Hepatocyte (in vitro differentiated cells): ENCODE measurements around the gene TRAF5. TPM values are rescaled to one million over a fixed set of nuclear protein-coding genes. Genes with fewer than 3 reads are reported as not detected.
A peak's percentile ranks its signal among the peaks of the same experiment; 100 is the strongest.

Experiments
- DNase-seq: peaks from one replicate; pipeline ENCODE4 v3.0.0-alpha.2; 2016; ENCODE audit warnings: low spot score
- H2AFZ ChIP-seq: fragments of 200-600 bp; sonication (generic); 2 replicates; pipeline ENCODE4 v1.6.0; 2016; ENCODE audit warnings: antibody characterized with exemption, mild to moderate bottlenecking
- H3K27ac ChIP-seq: fragments of 200-600 bp; sonication (generic); 2 replicates; pipeline ENCODE4 v1.5.1; 2016; ENCODE audit warnings: mild to moderate bottlenecking
- H3K27me3 ChIP-seq: fragments of 200-600 bp; sonication (generic); 2 replicates; pipeline ENCODE4 v1.6.1; 2016
- H3K36me3 ChIP-seq: fragments of 200-600 bp; sonication (generic); replicated peaks from 2 replicates; pipeline ENCODE4 v1.5.1; 2016; ENCODE audit warnings: low read depth; ENCODE audit not compliant: insufficient read depth
- H3K4me1 ChIP-seq: fragments of 200-600 bp; sonication (generic); 2 replicates; pipeline ENCODE4 v1.5.1; 2016; ENCODE audit warnings: mild to moderate bottlenecking, moderate library complexity; ENCODE audit not compliant: insufficient read depth
- H3K4me2 ChIP-seq: fragments of 200-600 bp; sonication (generic); 2 replicates; pipeline ENCODE4 v1.6.0; 2016
- H3K4me3 ChIP-seq: fragments of 200-600 bp; sonication (generic); 2 replicates; pipeline ENCODE4 v1.5.1; 2016; ENCODE audit warnings: mild to moderate bottlenecking
- H3K79me2 ChIP-seq: fragments of 200-600 bp; sonication (generic); 2 replicates; pipeline ENCODE4 v1.6.0; 2017; ENCODE audit warnings: mild to moderate bottlenecking
- H3K9me2 ChIP-seq: fragments of 200-600 bp; sonication (generic); replicated peaks from 2 replicates; pipeline ENCODE4 v1.6.0; 2017; ENCODE audit warnings: mild to moderate bottlenecking; ENCODE audit not compliant: insufficient read depth
- H3K9me3 ChIP-seq: fragments of 200-600 bp; sonication (generic); 2 replicates; pipeline ENCODE4 v1.5.1; 2016; ENCODE audit warnings: low read depth, mild to moderate bottlenecking
- H4K20me1 ChIP-seq: fragments of 200-600 bp; sonication (generic); 2 replicates; pipeline ENCODE4 v1.6.0; 2016; ENCODE audit warnings: mild to moderate bottlenecking; ENCODE audit not compliant: insufficient read depth, poor library complexity, severe bottlenecking
- CTCF ChIP-seq: fragments of 200-600 bp; sonication (generic); IDR thresholded peaks from 2 replicates; pipeline ENCODE4 v1.5.1; 2016; ENCODE audit warnings: antibody characterized with exemption, mild to moderate bottlenecking; ENCODE audit not compliant: poor library complexity
- EZH2 ChIP-seq: fragments of 200-600 bp; sonication (generic); IDR thresholded peaks from 2 replicates; pipeline ENCODE4 v1.6.1; 2016; ENCODE audit warnings: antibody characterized with exemption, mild to moderate bottlenecking, borderline replicate concordance
- EZH2phosphoT487 ChIP-seq: fragments of 200-600 bp; sonication (generic); IDR thresholded peaks from one replicate; pipeline ENCODE4 v1.6.1; 2018; ENCODE audit warnings: antibody characterized with exemption, mild to moderate bottlenecking, low read depth, moderate library complexity; ENCODE audit not compliant: unreplicated experiment, severe bottlenecking
- WGBS: methylation state at CpG from one replicate; pipeline ENCODE4 v1.1.6; 2016; ENCODE audit warnings: low lambda C conversion rate; ENCODE audit errors: missing lambda C conversion rate; 5-methylcytosine and 5-hydroxymethylcytosine counted together
- polyA plus RNA-seq: library from polyadenylated mRNA; unstranded; fragments of >200 nt; fragmentation: Nextera tagmentation; extraction: Ambion mirVana; gene quantifications from 2 replicates; pipeline ENCODE4 v1.2.1, GENCODE V29; 2016
- total RNA-seq: library from RNA; depleted of rRNA; stranded (reverse); fragments of >200 nt; gene quantifications from 2 replicates; pipeline ENCODE4 v1.2.3, GENCODE V29; 2014

TRAF5 gene
- total and polyA plus RNA-seq, 2 experiments from 2014 or later: 3.9 to 8.8 TPM

- 29% methylated on average over 9 of the region's 9 CpGs for WGBS
- Histone ChIP-seq H3K36me3 (no peaks in the 10 kb centered on the region), H3K79me2 (peaks cover 8% of the 10 kb centered on the region), H3K4me2 (no peak overlapping the region), H3K4me3 (no peak overlapping the region), H2AFZ (no peak overlapping the region), H3K27ac (no peak overlapping the region), H4K20me1 (no peaks in the 10 kb centered on the region), H3K27me3 (no peaks in the 10 kb centered on the region), H3K4me1 (peaks cover 9% of the 10 kb centered on the region), H3K9me2 (no peaks in the 10 kb centered on the region), H3K9me3 (no peaks in the 10 kb centered on the region)
- TF ChIP-seq EZH2: no peak
- peak; percentile 84 for TF ChIP-seq CTCF
- peak; percentile 81 for DNase-seq
Measured at GRCh38 chr1:211323156-211324063, 3.2 kb upstream of the TRAF5 start.

- Histone ChIP-seq H3K36me3 (no peaks in the 10 kb centered on the region), H3K9me2 (no peaks in the 10 kb centered on the region), H3K4me3 (no peak overlapping the region), H2AFZ (no peak overlapping the region), H3K4me1 (peaks cover 12% of the 10 kb centered on the region), H3K9me3 (no peaks in the 10 kb centered on the region), H3K27me3 (no peaks in the 10 kb centered on the region), H3K4me2 (no peak overlapping the region), H3K79me2 (peaks cover 24% of the 10 kb centered on the region), H3K27ac (no peak overlapping the region), H4K20me1 (no peaks in the 10 kb centered on the region)
- DNase-seq: no peak
- 93% methylated on average over 12 of the region's 12 CpGs for WGBS
- TF ChIP-seq EZH2phosphoT487 (no peak), EZH2 (no peak), CTCF (no peak)
Measured at GRCh38 chr1:211324992-211325775, 1.4 kb upstream of the TRAF5 start.

GRCh38 chr1:211326140-211326527, 499 bp upstream of the TRAF5 start:
- peak overlapping the region; percentile 50 for H3K27ac ChIP-seq
- H3K27me3 ChIP-seq: no peaks in the 10 kb centered on the region
- peaks cover 12% of the 10 kb centered on the region for H3K4me1 ChIP-seq
- peak overlapping the region; percentile 94 for H3K4me3 ChIP-seq
- peaks cover 34% of the 10 kb centered on the region for H3K79me2 ChIP-seq
- peak overlapping the region; percentile 96 for H3K4me2 ChIP-seq
- no peaks in the 10 kb centered on the region for H3K9me2 ChIP-seq
- H4K20me1 ChIP-seq: no peaks in the 10 kb centered on the region
- WGBS: 97% methylated on average over 8 of the region's 8 CpGs
- TF ChIP-seq CTCF (no peak), EZH2 (no peak), EZH2phosphoT487 (no peak)
- H3K9me3 ChIP-seq: no peaks in the 10 kb centered on the region
- peak overlapping the region; percentile 99 for H2AFZ ChIP-seq
- DNase-seq: no peak
- no peaks in the 10 kb centered on the region for H3K36me3 ChIP-seq
